OCI-LY7 (cell line): ENCODE data around the gene C10orf95.

Experiments
- CTCF ChIP-seq: fragments of 200-600 bp; sonication (generic); conservative IDR thresholded peaks from 2 replicates; pipeline ENCODE4 v1.5.1; 2014; ENCODE audit warnings: mild to moderate bottlenecking, antibody characterized with exemption, low read length, moderate library complexity, mixed read lengths
- EZH2phosphoT487 ChIP-seq: fragments of 200-600 bp; sonication (generic); IDR thresholded peaks from 2 replicates; pipeline ENCODE4 v1.6.1; 2018; ENCODE audit warnings: low read depth, borderline replicate concordance, mild to moderate bottlenecking, mixed run types, antibody characterized with exemption, low read length, moderate library complexity, mixed read lengths

DNA sequence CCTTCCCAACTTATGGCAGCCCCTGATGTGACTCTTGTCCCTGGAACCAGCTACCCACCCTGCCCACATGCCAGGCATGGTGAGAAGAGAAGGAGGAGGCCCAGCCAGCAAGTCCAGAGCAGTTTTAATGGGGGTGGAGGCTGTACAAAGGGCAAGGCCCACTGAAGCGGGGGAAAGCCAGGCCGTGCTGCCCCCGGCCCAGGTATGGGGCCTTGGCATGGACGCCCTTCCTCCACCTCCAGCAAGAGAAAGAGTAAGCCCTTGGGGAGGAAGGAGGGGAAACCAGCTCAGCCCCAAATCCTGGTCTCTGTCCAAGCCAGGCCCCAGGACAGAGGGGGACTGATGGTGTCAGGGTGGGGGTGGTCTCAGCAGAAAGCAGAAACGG, 48.8 kb downstream of the C10orf95 start:
- TF ChIP-seq CTCF (no peak), EZH2phosphoT487 (no peak)
